IMR-90 (cell line): Measurements from ENCODE around the gene SLC43A2. TPM values are rescaled to one million over a fixed set of nuclear protein-coding genes. Genes with fewer than 3 reads are reported as not detected.

Experiments used
- ATAC-seq: fragments of 200-7000 bp; cut with Tn5 transposase; 2 replicates; pipeline ENCODE4 v1.9.1; 2020; ENCODE audit warnings: low read depth, mild to moderate bottlenecking, moderate library complexity
- BruUV-seq: library from RNA; stranded (reverse); fragments of 400-500 nt; replicated peaks from 2 replicates; lab custom pipeline; 2021; lab: Mats Ljungman, UMichigan
- CTCF ChIA-PET: fragments of 300-600 bp; formaldehyde crosslinking; extraction: SDS; loops from one replicate; lab custom pipeline; 2021; ENCODE audit warnings: antibody characterized with exemption; lab: Yijun Ruan, JAX
- POLR2A ChIA-PET: fragments of 300-600 bp; sonication (Branson Sonifier 250); formaldehyde crosslinking; loops from one replicate; lab custom pipeline; 2022; ENCODE audit warnings: antibody characterized with exemption; ENCODE audit not compliant: unreplicated experiment; lab: Charles Lee
- DNase-seq: peaks from one replicate; pipeline ENCODE4 v3.0.0; 2013
- H2AFZ ChIP-seq: replicated peaks from 2 replicates; pipeline ENCODE3; 2013; ENCODE audit warnings: low read length, mild to moderate bottlenecking; ENCODE audit not compliant: poor library complexity
- H2AK5ac ChIP-seq: 2 replicates; pipeline ENCODE4 v1.6.1; 2013; ENCODE audit warnings: low read depth, low read length, inconsistent platforms
- H2AK9ac ChIP-seq: replicated peaks from 2 replicates; pipeline ENCODE3; 2013; ENCODE audit warnings: mild to moderate bottlenecking, low read depth, low read length, moderate library complexity; ENCODE audit not compliant: poor library complexity
- H2BK120ac ChIP-seq: 2 replicates; pipeline ENCODE4 v1.6.1; 2013; ENCODE audit warnings: low read depth, low read length, inconsistent platforms
- H2BK15ac ChIP-seq: 3 replicates; pipeline ENCODE4 v1.6.1; 2013; ENCODE audit warnings: low read depth, low read length, inconsistent platforms
- H2BK20ac ChIP-seq: 2 replicates; pipeline ENCODE4 v1.6.1; 2013; ENCODE audit warnings: low read depth, mild to moderate bottlenecking, inconsistent platforms, low read length, moderate library complexity
- H2BK5ac ChIP-seq: 2 replicates; pipeline ENCODE4 v1.6.1; 2013; ENCODE audit warnings: mild to moderate bottlenecking, low read depth, low read length, inconsistent platforms; ENCODE audit not compliant: poor library complexity, severe bottlenecking
- H3K14ac ChIP-seq: replicated peaks from 2 replicates; pipeline ENCODE4 v1.6.1; 2013; ENCODE audit warnings: low read depth, low read length, inconsistent platforms
- H3K18ac ChIP-seq: 2 replicates; pipeline ENCODE4 v1.6.1; 2013; ENCODE audit warnings: low read depth, low read length, control low read depth
- H3K23ac ChIP-seq: 2 replicates; pipeline ENCODE4 v1.6.1; 2013; ENCODE audit warnings: low read depth, low read length, inconsistent platforms
- H3K27ac ChIP-seq: 2 replicates; pipeline ENCODE4 v1.5.1; 2013; ENCODE audit warnings: mild to moderate bottlenecking, control low read depth, low read length; ENCODE audit not compliant: insufficient read depth
- H3K27me3 ChIP-seq: 2 replicates; pipeline ENCODE4 v1.6.1; 2013; ENCODE audit warnings: low read length; ENCODE audit not compliant: control insufficient read depth, insufficient read depth
- H3K36me3 ChIP-seq: 2 replicates; pipeline ENCODE4 v1.6.1; 2013; ENCODE audit warnings: low read length, mixed read lengths; ENCODE audit not compliant: control insufficient read depth, insufficient read depth
- H3K4ac ChIP-seq: 2 replicates; pipeline ENCODE4 v1.6.1; 2013; ENCODE audit warnings: low read depth, low read length, inconsistent platforms
- H3K4me1 ChIP-seq: 2 replicates; pipeline ENCODE4 v1.6.1; 2013; ENCODE audit warnings: low read length, mixed read lengths; ENCODE audit not compliant: control insufficient read depth, insufficient read depth
- H3K4me2 ChIP-seq: 2 replicates; pipeline ENCODE4 v1.6.1; 2013; ENCODE audit warnings: low read depth, mild to moderate bottlenecking, control low read depth, low read length, moderate library complexity
- H3K4me3 ChIP-seq: 2 replicates; pipeline ENCODE4 v1.5.1; 2013; ENCODE audit warnings: low read depth, mild to moderate bottlenecking, control low read depth, low read length, moderate library complexity; ENCODE audit not compliant: insufficient read depth
- H3K56ac ChIP-seq: 2 replicates; pipeline ENCODE4 v1.6.1; 2013; ENCODE audit warnings: low read length, inconsistent platforms; ENCODE audit not compliant: insufficient read depth; ENCODE audit errors: extremely low read depth
- H3K79me1 ChIP-seq, 2 experiments: 2 replicates each; pipeline ENCODE4 v1.6.1; 2013; ENCODE audit warnings: low read length in 2 of 2, inconsistent platforms in 1 of 2, low read depth in 1 of 2
- H3K9ac ChIP-seq: 2 replicates; pipeline ENCODE4 v1.6.1; 2013; ENCODE audit warnings: low read depth, low read length, control low read depth
- H3K9me1 ChIP-seq: 2 replicates; pipeline ENCODE4 v1.6.1; 2013; ENCODE audit warnings: low read length, inconsistent platforms; ENCODE audit not compliant: insufficient read depth
- H3K9me3 ChIP-seq: 2 replicates; pipeline ENCODE4 v1.6.1; 2013; ENCODE audit warnings: low read length; ENCODE audit not compliant: control insufficient read depth, insufficient read depth
- H4K20me1 ChIP-seq: 2 replicates; pipeline ENCODE4 v1.6.1; 2013; ENCODE audit warnings: low read length, inconsistent platforms; ENCODE audit not compliant: insufficient read depth
- H4K5ac ChIP-seq: 2 replicates; pipeline ENCODE4 v1.6.1; 2013; ENCODE audit warnings: mild to moderate bottlenecking, low read depth, low read length, control low read depth
- H4K8ac ChIP-seq, 2 experiments: 2 replicates each; pipeline ENCODE4 v1.6.1; 2013; ENCODE audit warnings: low read depth in 2 of 2, low read length in 2 of 2, control low read depth in 1 of 2, inconsistent platforms in 1 of 2
- H4K91ac ChIP-seq: 2 replicates; pipeline ENCODE4 v1.6.1; 2013; ENCODE audit warnings: low read depth, low read length, inconsistent platforms; ENCODE audit not compliant: insufficient read depth
- CHD1 ChIP-seq: IDR thresholded peaks from 2 replicates; pipeline ENCODE4 v1.6.1; 2012; ENCODE audit warnings: low read depth, low read length, improper control_type of control experiment
- ELK1 ChIP-seq: fragments of 150-350 bp; IDR thresholded peaks from 2 replicates; pipeline ENCODE4 v1.6.1; 2016; ENCODE audit warnings: low read depth, mild to moderate bottlenecking, low read length, moderate library complexity, borderline replicate concordance
- FOS ChIP-seq: fragments of 150-350 bp; IDR thresholded peaks from 2 replicates; pipeline ENCODE4 v1.6.1; 2016; ENCODE audit warnings: low read depth, low read length
- MAZ ChIP-seq: IDR thresholded peaks from 2 replicates; pipeline ENCODE4 v1.6.1; 2012; ENCODE audit warnings: low read depth, mild to moderate bottlenecking, low read length, improper control_type of control experiment, moderate library complexity, borderline replicate concordance
- USF2 ChIP-seq: fragments of 150-350 bp; IDR thresholded peaks from 2 replicates; pipeline ENCODE4 v1.6.1; 2017; ENCODE audit warnings: mild to moderate bottlenecking, antibody characterized with exemption, low read length, low read depth
- WGBS, 2 experiments: methylation state at CpG; one replicate each; pipeline versions ENCODE4 v1.1.5 to v1.1.7; 2013; ENCODE audit warnings: missing lambda C conversion rate in 2 of 2; ENCODE audit not compliant: insufficient read length in 1 of 2; ENCODE audit errors: extremely low coverage in 2 of 2; 5-methylcytosine and 5-hydroxymethylcytosine counted together
- dilution Hi-C: fragments of 300-500 bp; cut with HindIII; formaldehyde crosslinking; loops from one replicate; pipeline ENCODE4 v1.14.3; 2018; ENCODE audit warnings: low sequenced_read_pairs; ENCODE audit not compliant: unreplicated experiment
- in situ Hi-C: fragments of 300-500 bp; cut with MboI; formaldehyde crosslinking; loops from 3 replicates; pipeline ENCODE4 v1.14.3; 2019; ENCODE audit warnings: low sequenced_read_pairs, inconsistent platforms, mixed read lengths
- intact Hi-C: fragments of 100-400 bp; cut with micrococcal nuclease; formaldehyde crosslinking; loops from 2 replicates; pipeline ENCODE4 v1.10.0; 2022
- polyA plus RNA-seq, 3 experiments: library from polyadenylated mRNA; depleted of rRNA; stranded (reverse); fragments of >200 nt; gene quantifications; 2 replicates each; pipeline ENCODE4 v1.2.3, GENCODE V29; 2012; ENCODE audit warnings: low replicate concordance in 1 of 3
- total RNA-seq: library from RNA; depleted of rRNA; stranded (reverse); fragments of >200 nt; gene quantifications from 2 replicates; pipeline ENCODE4 v1.2.3, GENCODE V29; 2012

SLC43A2 gene
- total and polyA plus RNA-seq, 2 of the 4 experiments (the other 2 are of a cell fraction), result 3.8 to 9.0 TPM

DNA sequence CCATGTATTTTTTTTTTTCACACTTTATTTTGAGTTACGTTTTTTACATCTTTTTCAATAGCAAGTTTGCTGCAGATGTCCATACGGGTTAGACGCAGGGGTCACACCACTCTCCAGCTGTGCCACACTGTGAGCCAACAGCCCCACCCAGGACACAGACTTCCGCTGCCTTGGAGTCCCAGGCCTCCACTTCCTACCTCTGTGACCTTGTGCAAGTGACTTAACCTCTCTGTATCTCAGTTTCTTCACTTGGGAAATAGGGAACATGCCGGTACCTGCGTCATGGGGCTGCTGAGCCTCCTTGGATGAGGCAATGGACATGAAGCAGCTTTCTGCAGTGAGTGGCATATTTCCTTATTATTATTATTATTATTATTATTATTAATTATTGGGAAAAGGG lies 62.8 kb downstream of the SLC43A2 start:
- TF ChIP-seq FOS (no peak), USF2 (no peak), ELK1 (no peak), MAZ (no peak), CHD1 (no peak)
- no peak overlapping the region for H3K4ac ChIP-seq
- peaks cover 0 to 10% of the 10 kb centered on the region in 2 experiments; a peak in 2 of 4 replicates for H3K79me1 ChIP-seq
- H2AK5ac ChIP-seq, result no peak overlapping the region
- no peak overlapping the region for H3K9ac ChIP-seq
- no peak overlapping the region for H4K8ac ChIP-seq
- ChIA-PET CTCF (no interaction called here), POLR2A (no interaction called here)
- 10% methylated on average over 2 of the region's 6 CpGs; no CpG with 5 or more reads in 1 of the 2 experiments for WGBS, 2 experiments
- dilution Hi-C loops (no loop called here), intact Hi-C loops (no loop called here), in situ Hi-C loops (no loop called here)
- H2BK15ac ChIP-seq, result no peak overlapping the region
- peaks cover 7% of the 10 kb centered on the region; the same call in 1 of the 2 replicates for H3K4me1 ChIP-seq
- peaks cover 8% of the 10 kb centered on the region for H3K9me1 ChIP-seq
- no peak overlapping the region for H3K4me3 ChIP-seq
- H2AK9ac ChIP-seq, result no peak overlapping the region
- H3K27ac ChIP-seq, result no peak overlapping the region
- no peak overlapping the region for H3K14ac ChIP-seq
- H3K36me3 ChIP-seq, result no peaks in the 10 kb centered on the region
- no peak overlapping the region for H2BK5ac ChIP-seq
- no peak overlapping the region for H2AFZ ChIP-seq
- H4K20me1 ChIP-seq, result peaks cover 12% of the 10 kb centered on the region
- no peak overlapping the region for H2BK120ac ChIP-seq
- H3K18ac ChIP-seq, result no peak overlapping the region
- no peak overlapping the region for H4K91ac ChIP-seq
- no peak for DNase-seq
- H3K23ac ChIP-seq, result no peak overlapping the region
- H4K5ac ChIP-seq, result no peak overlapping the region
- no peaks in the 10 kb centered on the region; the same call in 1 of the 2 replicates for H3K27me3 ChIP-seq
- ATAC-seq, result no peak
- no peak overlapping the region for H3K56ac ChIP-seq
- BruUV-seq, result no TSS peak
- no peak overlapping the region for H2BK20ac ChIP-seq
- H3K4me2 ChIP-seq, result no peak overlapping the region
- no peaks in the 10 kb centered on the region for H3K9me3 ChIP-seq
